Stimulated activated CD8-positive, alpha-beta memory T cell treated with anti-CD3 and anti-CD28 coated beads, Interleukin-2, amount 100 ng/mL, for 48 hours (primary cell): ENCODE measurements around the gene SLC17A9.

Experiments
- DNase-seq, 2 donors: peaks; one replicate each; pipeline ENCODE4 v3.0.0-alpha.2; 2020; ENCODE audit warnings: low read depth in 2 of 2

The SLC17A9 gene

GRCh38 chr20:62952373-62952967 lies at the start of gene SLC17A9:
TSS of gene SLC17A9 (plus strand) at chr20:62952709. CDS start at chr20:62952831, 122 bp downstream.
- DNase-seq = peak; percentile 67 to 73

- no peak for DNase-seq
Observed at GRCh38 chr20:62902926-62903615, 49.4 kb upstream of the SLC17A9 start.

GRCh38 chr20:62905536-62906117 lies 46.9 kb upstream of the SLC17A9 start:
- no peak for DNase-seq

GRCh38 chr20:62906209-62906608 lies 46.3 kb upstream of the SLC17A9 start:
- no peak for DNase-seq

- no peak for DNase-seq
Observed at GRCh38 chr20:62906647-62907375, 45.7 kb upstream of the SLC17A9 start.

GRCh38 chr20:62907384-62908317 lies 44.9 kb upstream of the SLC17A9 start:
- DNase-seq = no peak

GRCh38 chr20:62908971-62909791 lies 43.3 kb upstream of the SLC17A9 start:
- no peak for DNase-seq

- DNase-seq = no peak
Observed at GRCh38 chr20:62910217-62910766, 42.2 kb upstream of the SLC17A9 start.

- DNase-seq = no peak
Observed at GRCh38 chr20:62910777-62911497, 41.6 kb upstream of the SLC17A9 start.

GRCh38 chr20:62911701-62912280 lies 40.7 kb upstream of the SLC17A9 start:
- no peak for DNase-seq

GRCh38 chr20:62913043-62913630 lies 39.4 kb upstream of the SLC17A9 start:
- DNase-seq = no peak

GRCh38 chr20:62914436-62914835 lies 38.1 kb upstream of the SLC17A9 start:
- no peak for DNase-seq

- DNase-seq = no peak
Observed at GRCh38 chr20:62914970-62915457, 37.5 kb upstream of the SLC17A9 start.

- no peak for DNase-seq
Observed at GRCh38 chr20:62916703-62917476, 35.6 kb upstream of the SLC17A9 start.

- no peak for DNase-seq
Observed at GRCh38 chr20:62917720-62918119, 34.8 kb upstream of the SLC17A9 start.

- DNase-seq = no peak
Observed at GRCh38 chr20:62918147-62918546, 34.4 kb upstream of the SLC17A9 start.

- no peak for DNase-seq
Observed at GRCh38 chr20:62918831-62919230, 33.7 kb upstream of the SLC17A9 start.
